GM20431 (cell line): ENCODE results near the gene NBPF9.
"Not testable (repeated sequence)": the region's sequence is repeated elsewhere in the genome, so short reads cannot be mapped to it uniquely, and the experiment has no call there.

ENCODE experiments used
- in situ Hi-C: fragments of 300-500 bp; cut with MseI, MboI; formaldehyde crosslinking; loops from one replicate; pipeline ENCODE4 v1.15.0; 2020; ENCODE audit warnings: low sequenced_read_pairs; ENCODE audit not compliant: unreplicated experiment

NBPF9 gene

DNA sequence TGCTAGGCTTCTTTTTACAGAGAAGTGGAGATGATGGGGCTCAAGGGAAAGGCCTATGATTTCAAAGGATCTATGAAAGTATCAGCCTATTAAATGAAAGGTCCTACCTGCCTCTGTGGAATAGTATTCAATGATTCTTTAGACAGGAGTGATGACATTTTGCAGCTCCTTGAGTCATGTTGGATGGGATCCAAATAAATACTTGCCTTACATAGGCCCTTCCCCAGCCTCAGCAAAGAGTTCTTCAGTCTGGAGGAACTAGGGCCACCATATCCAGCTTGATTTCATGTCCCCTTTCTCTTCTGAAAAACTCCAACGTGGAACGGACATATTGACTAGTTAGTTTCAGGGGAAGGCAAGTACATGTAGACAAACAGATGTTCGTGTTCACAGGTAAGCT is 87.8 kb downstream of the NBPF9 start:
- in situ Hi-C loops: not testable (repeated sequence)

- in situ Hi-C loops: not testable (repeated sequence)
These were observed 89.8 kb downstream of the NBPF9 start for GRCh38 chr1:149013513-149013912.

- in situ Hi-C loops: not testable (repeated sequence)
These were observed 90.8 kb downstream of the NBPF9 start for GRCh38 chr1:149012599-149012998.

DNA sequence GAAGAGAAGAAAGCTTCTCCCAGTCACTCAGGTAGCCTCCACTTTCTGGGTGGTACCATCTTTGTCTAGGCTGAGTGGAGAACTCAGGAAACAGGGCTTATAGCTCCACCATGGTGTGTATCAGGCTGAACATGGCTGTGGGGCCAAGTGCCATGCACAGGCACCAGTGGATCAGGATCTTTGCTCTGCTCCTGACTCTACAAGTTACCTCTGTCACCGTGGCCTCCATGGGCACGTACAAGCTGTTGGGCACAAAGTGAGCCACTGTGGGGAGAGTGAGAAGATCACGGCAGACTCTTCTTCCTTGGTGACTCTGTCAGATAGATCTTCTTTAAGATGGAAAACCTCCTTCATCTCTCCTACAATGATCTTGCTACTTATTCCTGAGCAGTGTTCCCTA is 93.6 kb downstream of the NBPF9 start:
- in situ Hi-C loops: not testable (repeated sequence)

DNA sequence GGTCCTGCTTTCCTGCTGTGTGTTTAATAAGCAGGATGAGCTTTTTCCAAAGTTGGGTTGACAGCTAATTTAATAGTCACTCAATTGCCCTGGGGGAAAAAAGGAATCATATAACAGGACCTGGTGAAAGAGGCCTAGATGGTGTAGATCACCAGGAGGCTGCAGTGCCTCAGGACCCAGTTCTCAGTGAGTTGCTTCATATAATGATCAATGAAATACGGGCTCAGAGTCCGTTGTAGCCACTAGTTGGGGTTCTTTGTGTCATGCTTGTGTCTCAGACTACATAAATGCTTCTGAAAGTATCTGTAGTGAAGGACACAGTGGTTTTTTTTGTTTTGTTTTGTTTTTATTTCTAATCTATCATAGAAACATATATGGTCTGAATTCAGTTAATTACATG is 94.6 kb downstream of the NBPF9 start:
- in situ Hi-C loops: not testable (repeated sequence)

DNA sequence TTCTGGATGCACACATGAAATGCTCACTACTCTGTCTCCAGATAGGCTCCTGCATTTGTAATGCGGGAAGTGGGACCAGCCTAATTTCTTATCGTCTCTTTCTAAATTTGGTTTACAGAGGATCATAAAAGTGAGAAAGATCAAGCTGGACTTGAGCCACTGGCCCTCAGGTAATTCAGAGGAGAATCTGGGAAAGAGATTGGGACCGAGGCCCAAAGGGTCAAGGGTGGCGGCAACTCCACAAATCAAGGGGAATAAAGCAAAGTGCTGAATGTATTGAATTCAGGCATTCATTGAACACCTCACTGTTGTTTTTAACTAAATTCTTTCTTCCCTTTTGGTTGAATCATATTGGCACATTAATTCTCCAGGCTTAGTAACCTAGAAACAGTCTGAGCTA is 95.0 kb downstream of the NBPF9 start:
- in situ Hi-C loops: not testable (repeated sequence)
